NB4 (cell line): ENCODE measurements around the gene ARID3C.

Experiments used
- CTCF ChIP-seq: IDR thresholded peaks from one replicate; pipeline ENCODE4 v1.5.1; 2012; ENCODE audit warnings: low read depth, low read length
- MAX ChIP-seq: IDR thresholded peaks from 2 replicates; pipeline ENCODE4 v1.6.1; 2011; ENCODE audit warnings: low read depth, low read length
- MYC ChIP-seq: IDR thresholded peaks from 2 replicates; pipeline ENCODE4 v1.6.1; 2011; ENCODE audit warnings: low read depth, low read length
- POLR2A ChIP-seq: IDR thresholded peaks from 2 replicates; pipeline ENCODE4 v1.6.1; 2011; ENCODE audit warnings: mild to moderate bottlenecking; ENCODE audit not compliant: insufficient read length; ENCODE audit errors: extremely low read depth

GRCh38 chr9:34659592-34660253 lies 30.9 kb upstream of the ARID3C start:
- TF ChIP-seq CTCF: no peak
- TF ChIP-seq POLR2A: no peak
- TF ChIP-seq MAX: no peak
- no peak for TF ChIP-seq MYC
